Cardiac muscle cell (in vitro differentiated cells and primary cell): ENCODE results near the gene KCNG4. TPM values are rescaled to one million over a fixed set of nuclear protein-coding genes. Genes with fewer than 3 reads are reported as not detected.
"Not testable (repeated sequence)": the region's sequence is repeated elsewhere in the genome, so short reads cannot be mapped to it uniquely, and the experiment has no call there.

Source experiments
- DNase-seq, 2 donors: peaks; one replicate each; pipeline versions ENCODE4 v3.0.0 to v3.0.0-alpha.2; 2010 to 2017; ENCODE audit warnings: low read depth in 1 of 2, low spot score in 1 of 2
- H3K27ac ChIP-seq: fragments of 200-600 bp; sonication (generic); 2 replicates; pipeline ENCODE4 v1.5.1; 2016
- H3K27me3 ChIP-seq: fragments of 200-600 bp; sonication (generic); 2 replicates; pipeline ENCODE4 v1.6.0; 2016; ENCODE audit warnings: control low read depth
- H3K36me3 ChIP-seq: fragments of 200-600 bp; sonication (generic); 2 replicates; pipeline ENCODE4 v1.5.1; 2016; ENCODE audit warnings: control low read depth
- H3K4me1 ChIP-seq: fragments of 200-600 bp; sonication (generic); 2 replicates; pipeline ENCODE4 v1.8.1; 2017; ENCODE audit warnings: low read depth, mild to moderate bottlenecking, mixed run types
- H3K4me3 ChIP-seq: fragments of 200-600 bp; sonication (generic); 2 replicates; pipeline ENCODE4 v1.5.1; 2016; ENCODE audit warnings: mild to moderate bottlenecking
- H3K9me3 ChIP-seq: fragments of 200-600 bp; sonication (generic); 2 replicates; pipeline ENCODE4 v1.5.1; 2017; ENCODE audit warnings: low read depth, mild to moderate bottlenecking, control low read depth
- CTCF ChIP-seq: IDR thresholded peaks from 2 replicates; pipeline ENCODE4 v1.5.1; 2012; ENCODE audit warnings: low read depth, mild to moderate bottlenecking, low read length
- polyA plus RNA-seq: library from polyadenylated mRNA; unstranded; fragments of >200 nt; fragmentation: Nextera tagmentation; extraction: Ambion mirVana; gene quantifications from 2 replicates; pipeline ENCODE4 v1.2.1, GENCODE V29; 2016
- total RNA-seq: library from RNA; depleted of rRNA; stranded (reverse); fragments of >200 nt; gene quantifications from 2 replicates; pipeline ENCODE4 v1.2.3, GENCODE V29; 2016

The KCNG4 gene
- total and polyA plus RNA-seq, 2 experiments from 2014 or later = not detected

- no peaks in the 10 kb centered on the region for H3K4me1 ChIP-seq
- no peaks in the 10 kb centered on the region for H3K9me3 ChIP-seq
- TF ChIP-seq CTCF = no peak
- no peak overlapping the region for H3K4me3 ChIP-seq
- no peak overlapping the region for H3K27ac ChIP-seq
- no peaks in the 10 kb centered on the region for H3K27me3 ChIP-seq
- DNase-seq = peak in 1 of 2 donors; percentile 71
- no peaks in the 10 kb centered on the region for H3K36me3 ChIP-seq
Observed at GRCh38 chr16:84220851-84221250, 19.0 kb downstream of the KCNG4 start.

- DNase-seq = no peak
- Histone ChIP-seq H3K4me3 (no peak overlapping the region), H3K27me3 (no peaks in the 10 kb centered on the region), H3K36me3 (no peaks in the 10 kb centered on the region), H3K9me3 (no peaks in the 10 kb centered on the region), H3K4me1 (peaks cover 6% of the 10 kb centered on the region), H3K27ac (no peak overlapping the region)
- TF ChIP-seq CTCF = no peak
Observed at GRCh38 chr16:84218956-84219355, 20.9 kb downstream of the KCNG4 start.

- TF ChIP-seq CTCF = no peak
- no peak overlapping the region for H3K27ac ChIP-seq
Observed at GRCh38 chr16:84218176-84218823, 21.5 kb downstream of the KCNG4 start.

GRCh38 chr16:84216144-84216543 lies 23.7 kb downstream of the KCNG4 start:
- not testable (repeated sequence) for H3K4me3 ChIP-seq, H3K4me1 ChIP-seq, H3K36me3 ChIP-seq, H3K27me3 ChIP-seq, H3K9me3 ChIP-seq, DNase-seq, H3K27ac ChIP-seq

More at GRCh38 chr16:84218176-84218823, 21.5 kb downstream of the KCNG4 start:
- Histone ChIP-seq H3K4me3 (no peak overlapping the region), H3K4me1 (peaks cover 6% of the 10 kb centered on the region), H3K9me3 (no peaks in the 10 kb centered on the region), H3K27me3 (no peaks in the 10 kb centered on the region), H3K36me3 (no peaks in the 10 kb centered on the region)
- no peak for DNase-seq

- DNase-seq = no peak
- TF ChIP-seq CTCF = no peak
- no peak overlapping the region for H3K4me3 ChIP-seq
- no peaks in the 10 kb centered on the region for H3K27me3 ChIP-seq
- H3K27ac ChIP-seq = no peak overlapping the region
- no peaks in the 10 kb centered on the region for H3K9me3 ChIP-seq
- H3K36me3 ChIP-seq = no peaks in the 10 kb centered on the region
- peaks cover 6% of the 10 kb centered on the region for H3K4me1 ChIP-seq
Observed at GRCh38 chr16:84215531-84215930, 24.3 kb downstream of the KCNG4 start.

- H3K27me3 ChIP-seq = no peaks in the 10 kb centered on the region
- peaks cover 6% of the 10 kb centered on the region for H3K4me1 ChIP-seq
- no peak overlapping the region for H3K4me3 ChIP-seq
- no peaks in the 10 kb centered on the region for H3K9me3 ChIP-seq
- H3K36me3 ChIP-seq = no peaks in the 10 kb centered on the region
- TF ChIP-seq CTCF = no peak
- H3K27ac ChIP-seq = no peak overlapping the region
- DNase-seq = peak in 1 of 2 donors; percentile 15
Observed at GRCh38 chr16:84214451-84215066, 25.3 kb downstream of the KCNG4 start.
